GM12878 (cell line): ENCODE measurements around the gene SCGB3A2. TPM values are rescaled to one million over a fixed set of nuclear protein-coding genes. Genes with fewer than 3 reads are reported as not detected.

ENCODE experiments used
- ATAC-seq: fragments of 200-7000 bp; cut with Tn5 transposase; 3 replicates; pipeline ENCODE4 v1.9.1; 2020; ENCODE audit warnings: mild to moderate bottlenecking, moderate library complexity
- BruUV-seq: library from RNA; stranded (reverse); fragments of 400-500 nt; replicated peaks from 2 replicates; lab custom pipeline; 2021; lab: Mats Ljungman, UMichigan
- CTCF ChIA-PET: fragments of 300-600 bp; sonication (Branson Sonifier 250); formaldehyde crosslinking; extraction: SDS; loops from one replicate; lab custom pipeline; 2021; ENCODE audit warnings: inconsistent platforms; lab: Yijun Ruan, JAX
- POLR2A ChIA-PET: fragments of 350-600 bp; formaldehyde crosslinking; extraction: SDS; loops from one replicate; lab custom pipeline; 2021; ENCODE audit warnings: inconsistent platforms; lab: Charles Lee
- RAD21 ChIA-PET: fragments of 300-600 bp; sonication (Branson Sonifier 250); formaldehyde crosslinking; loops from one replicate; lab custom pipeline; 2023; ENCODE audit warnings: antibody characterized with exemption; ENCODE audit not compliant: unreplicated experiment; lab: Charles Lee
- SMC1A ChIA-PET: fragments of 300-600 bp; sonication (Branson Sonifier 250); formaldehyde crosslinking; loops from one replicate; lab custom pipeline; 2023; ENCODE audit not compliant: unreplicated experiment, uncharacterized antibody; lab: Charles Lee
- DNase-seq: peaks from one replicate; pipeline ENCODE4 v3.0.0-alpha.2; 2011; ENCODE audit warnings: low read depth, low spot score
- FAIRE-seq: peaks from 3 replicates; lab custom pipeline; 2011; peaks lifted over from hg19 to GRCh38; lab: Jason Lieb, UNC
- H2AFZ ChIP-seq: 2 replicates; pipeline ENCODE4 v1.6.0; 2011; ENCODE audit warnings: low read depth, low read length, control low read depth; ENCODE audit not compliant: control insufficient read depth
- H3K27ac ChIP-seq: 2 replicates; pipeline ENCODE4 v1.5.1; 2011; ENCODE audit warnings: control low read depth; ENCODE audit not compliant: control insufficient read depth, insufficient read depth
- H3K27me3 ChIP-seq, 2 experiments: replicated peaks in 1 of 2; 2 replicates each; pipeline versions ENCODE4 v1.6.0 to v1.6.1; 2011; ENCODE audit warnings: low read length in 1 of 2; ENCODE audit not compliant: control insufficient read depth in 2 of 2, insufficient read depth in 2 of 2
- H3K36me3 ChIP-seq, 2 experiments: 2 replicates each; pipeline ENCODE4 v1.5.1; 2011; ENCODE audit warnings: low read length in 1 of 2; ENCODE audit not compliant: control insufficient read depth in 2 of 2, insufficient read depth in 2 of 2
- H3K4me1 ChIP-seq: 2 replicates; pipeline ENCODE4 v1.6.1; 2011; ENCODE audit warnings: mild to moderate bottlenecking, low read length, moderate library complexity, mixed read lengths; ENCODE audit not compliant: control insufficient read depth, insufficient read depth
- H3K4me2 ChIP-seq: 2 replicates; pipeline ENCODE4 v1.6.0; 2011; ENCODE audit warnings: control low read depth; ENCODE audit not compliant: control insufficient read depth, insufficient read depth
- H3K4me3 ChIP-seq: fragments of 200-600 bp; sonication (generic); 2 replicates; pipeline ENCODE4 v1.5.1; 2016
- H3K79me2 ChIP-seq: 2 replicates; pipeline ENCODE4 v1.6.0; 2011; ENCODE audit warnings: low read length; ENCODE audit not compliant: control insufficient read depth, insufficient read depth
- H3K9ac ChIP-seq: 2 replicates; pipeline ENCODE4 v1.8.0; 2011; ENCODE audit warnings: low read length, control low read depth, mixed read lengths; ENCODE audit not compliant: control insufficient read depth, insufficient read depth
- H3K9me3 ChIP-seq: replicated peaks from 3 replicates; pipeline ENCODE4 v1.5.1; 2011; ENCODE audit warnings: mild to moderate bottlenecking, low read length; ENCODE audit not compliant: control insufficient read depth, insufficient read depth
- H4K20me1 ChIP-seq: 2 replicates; pipeline ENCODE4 v1.6.0; 2011; ENCODE audit not compliant: control insufficient read depth, insufficient read depth
- BACH1 ChIP-seq: fragments of 450-650 bp; IDR thresholded peaks from 2 replicates; pipeline ENCODE4 v1.6.1; 2017; ENCODE audit warnings: mild to moderate bottlenecking, borderline replicate concordance
- E2F8 ChIP-seq: fragments of 450-650 bp; IDR thresholded peaks from 2 replicates; pipeline ENCODE4 v1.6.1; 2018; ENCODE audit warnings: mild to moderate bottlenecking, low read depth, moderate library complexity; ENCODE audit not compliant: partially characterized antibody
- RFX5 ChIP-seq: IDR thresholded peaks from 2 replicates; pipeline ENCODE4 v1.6.1; 2011; ENCODE audit warnings: low read depth, low read length, improper control_type of control experiment
- SMARCA5 ChIP-seq: fragments of 450-650 bp; IDR thresholded peaks from 2 replicates; pipeline ENCODE4 v1.6.1; 2017; ENCODE audit warnings: mild to moderate bottlenecking
- SMC3 ChIP-seq: IDR thresholded peaks from 2 replicates; pipeline ENCODE4 v1.6.1; 2011; ENCODE audit warnings: low read length, improper control_type of control experiment, borderline replicate concordance
- SUZ12 ChIP-seq: fragments of 200-600 bp; sonication (generic); IDR thresholded peaks from one replicate; pipeline ENCODE4 v1.6.1; 2018; ENCODE audit warnings: antibody characterized with exemption, mild to moderate bottlenecking; ENCODE audit not compliant: unreplicated experiment
- TCF7 ChIP-seq: IDR thresholded peaks from 2 replicates; pipeline ENCODE4 v1.6.1; 2014; ENCODE audit warnings: antibody characterized with exemption, borderline replicate concordance
- ZBTB40 ChIP-seq: fragments of 450-650 bp; IDR thresholded peaks from 2 replicates; pipeline ENCODE4 v1.6.1; 2016; ENCODE audit warnings: mild to moderate bottlenecking, moderate library complexity, borderline replicate concordance
- ZNF592 ChIP-seq: fragments of 450-650 bp; IDR thresholded peaks from 2 replicates; pipeline ENCODE4 v1.6.1; 2017; ENCODE audit warnings: mild to moderate bottlenecking, moderate library complexity
- WGBS: methylation state at CpG from one replicate; pipeline ENCODE4 v1.1.6; 2016; ENCODE audit warnings: low lambda C conversion rate; ENCODE audit not compliant: insufficient replicate concordance, insufficient coverage; ENCODE audit errors: missing lambda C conversion rate; 5-methylcytosine and 5-hydroxymethylcytosine counted together
- in situ Hi-C: fragments of 300-500 bp; cut with MboI; formaldehyde crosslinking; loops from 9 replicates; pipeline ENCODE4 v1.14.3; 2018; ENCODE audit warnings: mixed read lengths
- intact Hi-C: fragments of 100-400 bp; cut with micrococcal nuclease; formaldehyde crosslinking; loops from one replicate; pipeline ENCODE4 v1.14.2; 2022; ENCODE audit not compliant: unreplicated experiment
- polyA plus RNA-seq, 11 experiments: library from polyadenylated mRNA; depleted of rRNA in 4 of 11; unstranded in 6 of 11; stranded (reverse) in 5 of 11; fragments of >200 nt; fragmentation: Nextera tagmentation in 4 of 11; fragmentation: Illumina TruSeq in 1 of 11; extraction: Ambion mirVana in 4 of 11; extraction: Trizol in 1 of 11; gene quantifications; 1 replicate in 1 of 11; 2 replicates in 10 of 11; pipeline versions ENCODE4 v1.2.1 to v1.2.3, GENCODE V29; 2011 to 2016; ENCODE audit warnings: inconsistent platforms in 2 of 11, missing spikeins in 2 of 11, low read depth in 1 of 11
- total RNA-seq, 4 experiments: library from RNA; depleted of rRNA in 3 of 4; stranded (reverse); fragments of >200 nt in 3 of 4; fragmentation: Illumina TruSeq in 1 of 4; extraction: Trizol in 1 of 4; gene quantifications; 2 replicates each; pipeline versions ENCODE4 v1.2.1 to v1.2.3, GENCODE V29; 2013 to 2021

SCGB3A2 gene
- total and polyA plus RNA-seq, 10 of the 15 experiments (the other 5 are each of a cell fraction or from before 2014, with no cell fraction given): 0.24 TPM; not detected in 9

- TF ChIP-seq SMARCA5 (no peak), ZBTB40 (no peak), TCF7 (no peak)
Observed at GRCh38 chr5:147856801-147857200, 21.7 kb upstream of the SCGB3A2 start (continued).

GRCh38 chr5:147857302-147858129 is 21.0 kb upstream of the SCGB3A2 start:
- intact Hi-C loops (no loop called here), in situ Hi-C loops (no loop called here)
- H3K9ac ChIP-seq: no peak overlapping the region
- H3K27me3 ChIP-seq: no peaks in the 10 kb centered on the region; a peak in 2 of 4 replicates
- SMC1A ChIA-PET: interaction anchor here (0.7 to 2.3 kb wide), 4 partner anchors 9 to 873 kb away, joined by 3 to 9 read pairs (median 3); partner anchors contain the start of gene SCGB3A2
- no peak overlapping the region for H3K4me2 ChIP-seq
- peak; percentile 80 for ATAC-seq
- H3K4me3 ChIP-seq: no peak overlapping the region
- H3K79me2 ChIP-seq: no peaks in the 10 kb centered on the region
- no peak for FAIRE-seq
- H3K9me3 ChIP-seq: no peaks in the 10 kb centered on the region
- no peak overlapping the region for H2AFZ ChIP-seq
- 0% methylated on average over 2 of the region's 2 CpGs for WGBS
- DNase-seq: no peak
- RAD21 ChIA-PET: no interaction called here
- BruUV-seq: no TSS peak
- no peaks in the 10 kb centered on the region for H3K4me1 ChIP-seq
- no peaks in the 10 kb centered on the region for H4K20me1 ChIP-seq
- CTCF ChIA-PET: interaction anchor here (0.7 to 2.4 kb wide), 10 partner anchors 9 to 874 kb away, joined by 3 to 9 read pairs (median 4); no protein-coding TSS in a partner anchor
- POLR2A ChIA-PET: no interaction called here
- no peak overlapping the region for H3K27ac ChIP-seq
- no peaks in the 10 kb centered on the region for H3K36me3 ChIP-seq
- TF ChIP-seq BACH1 (no peak), TCF7 (no peak), SMC3 (peak; percentile 34; the same call in 1 of the 2 replicates), ZNF592 (no peak), RFX5 (no peak), E2F8 (no peak), SUZ12 (no peak)
